ENCODE results near the gene ANKRD34A. TPM values are rescaled to one million over a fixed set of nuclear protein-coding genes. Genes with fewer than 3 reads are reported as not detected.

Gene ANKRD34A
- total RNA-seq, 1 donor from 2014 or later: 0.94 TPM

GRCh38 chr1:145986551-145986950 is 22.2 kb upstream of the ANKRD34A start:
- Mint-ChIP-seq H3K36me3 (no peaks in the 10 kb centered on the region), H3K4me3 (no peak overlapping the region), H3K4me1 (peaks cover 25% of the 10 kb centered on the region), H3K9me3 (no peaks in the 10 kb centered on the region), H3K27ac (no peak overlapping the region), H3K27me3 (ENCODE audit: low read depth) (no peaks in the 10 kb centered on the region)
- TF ChIP-seq CTCF (IDR thresholded peaks at IDR 0.05; ENCODE audit: unreplicated experiment): no peak
- no peak for DNase-seq (ENCODE audit: low spot score in 2 of 2, unreplicated experiment in 2 of 2)

- Mint-ChIP-seq H3K4me3 (no peak overlapping the region), H3K27ac (peak overlapping the region; percentile 82), H3K36me3 (no peaks in the 10 kb centered on the region), H3K27me3 (ENCODE audit: low read depth) (no peaks in the 10 kb centered on the region), H3K4me1 (peaks cover 24% of the 10 kb centered on the region), H3K9me3 (no peaks in the 10 kb centered on the region)
- DNase-seq (ENCODE audit: low spot score in 2 of 2, unreplicated experiment in 2 of 2): no peak
- no peak for TF ChIP-seq CTCF (IDR thresholded peaks at IDR 0.05; ENCODE audit: unreplicated experiment)
Observed at GRCh38 chr1:145985502-145986439, 21.4 kb upstream of the ANKRD34A start.

GRCh38 chr1:145985129-145985501 is 20.7 kb upstream of the ANKRD34A start:
- H3K36me3 Mint-ChIP-seq: no peaks in the 10 kb centered on the region
- no peak for TF ChIP-seq CTCF (IDR thresholded peaks at IDR 0.05; ENCODE audit: unreplicated experiment)
- peak overlapping the region; percentile 82 for H3K27ac Mint-ChIP-seq
- H3K4me3 Mint-ChIP-seq: no peak overlapping the region
- peaks cover 24% of the 10 kb centered on the region for H3K4me1 Mint-ChIP-seq
- no peaks in the 10 kb centered on the region for H3K27me3 Mint-ChIP-seq (ENCODE audit: low read depth)
- DNase-seq (ENCODE audit: low spot score in 2 of 2, unreplicated experiment in 2 of 2): no peak
- H3K9me3 Mint-ChIP-seq: no peaks in the 10 kb centered on the region

GRCh38 chr1:145983960-145984830 is 19.8 kb upstream of the ANKRD34A start:
- no peaks in the 10 kb centered on the region for H3K36me3 Mint-ChIP-seq
- no peaks in the 10 kb centered on the region for H3K9me3 Mint-ChIP-seq
- peak overlapping the region; percentile 82 for H3K27ac Mint-ChIP-seq
- no peak for TF ChIP-seq CTCF (IDR thresholded peaks at IDR 0.05; ENCODE audit: unreplicated experiment)
- DNase-seq (ENCODE audit: low spot score in 2 of 2, unreplicated experiment in 2 of 2): no peak
- peaks cover 24% of the 10 kb centered on the region for H3K4me1 Mint-ChIP-seq
- no peaks in the 10 kb centered on the region for H3K27me3 Mint-ChIP-seq (ENCODE audit: low read depth)
- H3K4me3 Mint-ChIP-seq: no peak overlapping the region

- Mint-ChIP-seq H3K9me3 (no peaks in the 10 kb centered on the region), H3K27me3 (ENCODE audit: low read depth) (no peaks in the 10 kb centered on the region), H3K27ac (peak overlapping the region; percentile 28), H3K4me1 (peaks cover 24% of the 10 kb centered on the region), H3K36me3 (no peaks in the 10 kb centered on the region), H3K4me3 (no peak overlapping the region)
- no peak for TF ChIP-seq CTCF (IDR thresholded peaks at IDR 0.05; ENCODE audit: unreplicated experiment)
- no peak for DNase-seq (ENCODE audit: low spot score in 2 of 2, unreplicated experiment in 2 of 2)
Observed at GRCh38 chr1:145983206-145983675, 18.9 kb upstream of the ANKRD34A start.
